ENCODE data around the gene HOXA11.

HOXA11 gene

DNA sequence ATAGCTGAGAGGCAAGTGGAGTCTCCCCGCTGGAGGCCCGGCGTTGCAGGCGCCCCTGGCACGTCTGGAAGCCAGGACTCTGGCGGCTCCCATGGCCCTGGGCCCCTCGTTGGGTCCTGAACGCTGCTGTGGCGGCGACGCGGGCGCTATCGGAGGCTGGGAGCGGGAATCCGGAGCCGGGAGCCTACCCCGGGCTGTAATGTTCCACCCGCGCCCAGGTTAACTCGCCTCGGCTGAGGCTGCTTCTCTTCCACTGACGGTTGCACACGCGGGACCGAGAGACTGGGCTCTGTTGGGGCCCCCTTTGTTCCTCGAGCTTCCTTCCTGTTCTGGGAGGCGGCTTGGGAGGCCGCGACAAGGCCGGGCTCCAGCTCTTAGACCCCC, 40.3 kb downstream of the HOXA11 start:
- TF ChIP-seq CSDC2 (CRISPR knock-in tag; IDR thresholded peaks at IDR 0.05) (no peak), ZNF70 (CRISPR knock-in tag; IDR thresholded peaks at IDR 0.05) (no peak), RARB (CRISPR knock-in tag; IDR thresholded peaks at IDR 0.05) (no peak), ZNF565 (CRISPR knock-in tag; conservative IDR thresholded peaks at IDR 0.05; ENCODE audit: low read depth) (no peak), ZC3H10 (CRISPR knock-in tag; IDR thresholded peaks at IDR 0.05) (no peak), ARNTL (CRISPR knock-in tag; IDR thresholded peaks at IDR 0.05; ENCODE audit: borderline replicate concordance, low read depth) (no peak), ESRRG (CRISPR knock-in tag; IDR thresholded peaks at IDR 0.05) (no peak), SNAI2 (CRISPR knock-in tag; IDR thresholded peaks at IDR 0.05) (no peak), BACH2 (CRISPR knock-in tag; IDR thresholded peaks at IDR 0.05; ENCODE audit: borderline replicate concordance) (no peak), ISL1 (CRISPR knock-in tag; IDR thresholded peaks at IDR 0.05) (no peak), TCF4 (CRISPR knock-in tag; IDR thresholded peaks at IDR 0.05; ENCODE audit: borderline replicate concordance) (no peak), PPARA (CRISPR knock-in tag; IDR thresholded peaks at IDR 0.05; ENCODE audit: borderline replicate concordance) (no peak), ZFP30 (CRISPR knock-in tag; IDR thresholded peaks at IDR 0.05) (no peak), OSR1 (CRISPR knock-in tag; IDR thresholded peaks at IDR 0.05) (no peak), GLIS3 (CRISPR knock-in tag; IDR thresholded peaks at IDR 0.05) (no peak), TOX (CRISPR knock-in tag; IDR thresholded peaks at IDR 0.05; ENCODE audit: borderline replicate concordance) (no peak)
- TF ChIP-seq, protein P1, sequence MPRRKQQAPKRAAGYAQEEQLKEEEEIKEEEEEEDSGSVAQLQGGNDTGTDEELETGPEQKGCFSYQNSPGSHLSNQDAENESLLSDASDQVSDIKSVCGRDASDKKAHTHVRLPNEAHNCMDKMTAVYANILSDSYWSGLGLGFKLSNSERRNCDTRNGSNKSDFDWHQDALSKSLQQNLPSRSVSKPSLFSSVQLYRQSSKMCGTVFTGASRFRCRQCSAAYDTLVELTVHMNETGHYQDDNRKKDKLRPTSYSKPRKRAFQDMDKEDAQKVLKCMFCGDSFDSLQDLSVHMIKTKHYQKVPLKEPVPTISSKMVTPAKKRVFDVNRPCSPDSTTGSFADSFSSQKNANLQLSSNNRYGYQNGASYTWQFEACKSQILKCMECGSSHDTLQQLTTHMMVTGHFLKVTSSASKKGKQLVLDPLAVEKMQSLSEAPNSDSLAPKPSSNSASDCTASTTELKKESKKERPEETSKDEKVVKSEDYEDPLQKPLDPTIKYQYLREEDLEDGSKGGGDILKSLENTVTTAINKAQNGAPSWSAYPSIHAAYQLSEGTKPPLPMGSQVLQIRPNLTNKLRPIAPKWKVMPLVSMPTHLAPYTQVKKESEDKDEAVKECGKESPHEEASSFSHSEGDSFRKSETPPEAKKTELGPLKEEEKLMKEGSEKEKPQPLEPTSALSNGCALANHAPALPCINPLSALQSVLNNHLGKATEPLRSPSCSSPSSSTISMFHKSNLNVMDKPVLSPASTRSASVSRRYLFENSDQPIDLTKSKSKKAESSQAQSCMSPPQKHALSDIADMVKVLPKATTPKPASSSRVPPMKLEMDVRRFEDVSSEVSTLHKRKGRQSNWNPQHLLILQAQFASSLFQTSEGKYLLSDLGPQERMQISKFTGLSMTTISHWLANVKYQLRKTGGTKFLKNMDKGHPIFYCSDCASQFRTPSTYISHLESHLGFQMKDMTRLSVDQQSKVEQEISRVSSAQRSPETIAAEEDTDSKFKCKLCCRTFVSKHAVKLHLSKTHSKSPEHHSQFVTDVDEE (CRISPR knock-in tag; IDR thresholded peaks at IDR 0.05): no peak
- TF ChIP-seq, protein P2, sequence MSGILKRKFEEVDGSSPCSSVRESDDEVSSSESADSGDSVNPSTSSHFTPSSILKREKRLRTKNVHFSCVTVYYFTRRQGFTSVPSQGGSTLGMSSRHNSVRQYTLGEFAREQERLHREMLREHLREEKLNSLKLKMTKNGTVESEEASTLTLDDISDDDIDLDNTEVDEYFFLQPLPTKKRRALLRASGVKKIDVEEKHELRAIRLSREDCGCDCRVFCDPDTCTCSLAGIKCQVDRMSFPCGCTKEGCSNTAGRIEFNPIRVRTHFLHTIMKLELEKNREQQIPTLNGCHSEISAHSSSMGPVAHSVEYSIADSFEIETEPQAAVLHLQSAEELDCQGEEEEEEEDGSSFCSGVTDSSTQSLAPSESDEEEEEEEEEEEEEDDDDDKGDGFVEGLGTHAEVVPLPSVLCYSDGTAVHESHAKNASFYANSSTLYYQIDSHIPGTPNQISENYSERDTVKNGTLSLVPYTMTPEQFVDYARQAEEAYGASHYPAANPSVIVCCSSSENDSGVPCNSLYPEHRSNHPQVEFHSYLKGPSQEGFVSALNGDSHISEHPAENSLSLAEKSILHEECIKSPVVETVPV (CRISPR knock-in tag; IDR thresholded peaks at IDR 0.05): no peak
- no peak for ATAC-seq

DNA sequence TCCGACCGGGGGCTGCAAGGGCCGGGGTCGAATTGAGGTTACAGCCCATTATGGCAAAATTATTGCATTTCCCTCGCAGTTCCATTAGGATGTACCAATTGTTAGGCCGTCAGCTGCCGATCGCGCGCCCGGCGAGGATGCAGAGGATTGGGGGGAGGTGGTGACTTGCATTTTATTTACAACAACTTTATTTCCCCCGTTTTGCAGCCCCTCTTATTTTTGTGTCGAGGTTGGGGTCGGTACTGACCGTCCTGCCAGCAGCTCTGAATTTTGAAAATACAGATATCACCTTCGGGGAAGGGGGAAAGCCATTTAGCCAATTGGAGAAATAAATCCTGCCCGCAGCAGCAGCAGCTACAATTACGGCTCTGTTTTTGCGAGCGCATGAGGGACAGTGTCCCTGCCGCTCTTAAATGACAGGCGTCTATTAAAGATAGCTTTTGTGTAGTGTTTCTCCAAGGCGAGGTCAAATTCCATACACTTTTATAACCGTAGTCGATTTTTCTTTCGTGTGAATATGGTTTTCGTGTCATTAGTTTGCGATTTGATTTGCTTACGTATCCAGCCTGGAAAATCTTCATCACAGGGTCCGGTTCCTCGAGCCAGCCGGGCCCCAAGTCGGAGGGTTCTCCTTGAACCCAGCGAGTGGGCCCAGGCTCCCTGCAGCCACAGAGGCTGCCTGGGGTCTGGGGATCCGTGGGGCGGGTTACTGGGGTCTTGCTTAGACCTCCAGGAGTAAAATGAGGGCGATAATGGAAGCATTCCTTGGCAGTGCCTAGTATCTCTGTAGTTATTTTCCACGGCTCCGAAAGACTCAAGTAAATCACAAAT, 40.9 kb downstream of the HOXA11 start:
- no peak for ATAC-seq
- no peak for TF ChIP-seq ZNF70 (CRISPR knock-in tag; IDR thresholded peaks at IDR 0.05)
- TF ChIP-seq, protein P3, sequence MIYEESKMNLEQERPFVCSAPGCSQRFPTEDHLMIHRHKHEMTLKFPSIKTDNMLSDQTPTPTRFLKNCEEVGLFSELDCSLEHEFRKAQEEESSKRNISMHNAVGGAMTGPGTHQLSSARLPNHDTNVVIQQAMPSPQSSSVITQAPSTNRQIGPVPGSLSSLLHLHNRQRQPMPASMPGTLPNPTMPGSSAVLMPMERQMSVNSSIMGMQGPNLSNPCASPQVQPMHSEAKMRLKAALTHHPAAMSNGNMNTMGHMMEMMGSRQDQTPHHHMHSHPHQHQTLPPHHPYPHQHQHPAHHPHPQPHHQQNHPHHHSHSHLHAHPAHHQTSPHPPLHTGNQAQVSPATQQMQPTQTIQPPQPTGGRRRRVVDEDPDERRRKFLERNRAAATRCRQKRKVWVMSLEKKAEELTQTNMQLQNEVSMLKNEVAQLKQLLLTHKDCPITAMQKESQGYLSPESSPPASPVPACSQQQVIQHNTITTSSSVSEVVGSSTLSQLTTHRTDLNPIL (CRISPR knock-in tag; IDR thresholded peaks at IDR 0.05; ENCODE audit: low read depth): no peak
- TF ChIP-seq, protein P1 (CRISPR knock-in tag; IDR thresholded peaks at IDR 0.05): no peak
- TF ChIP-seq TCF4 (CRISPR knock-in tag; IDR thresholded peaks at IDR 0.05; ENCODE audit: borderline replicate concordance): no peak
- no peak for TF ChIP-seq ZFP3 (CRISPR knock-in tag; IDR thresholded peaks at IDR 0.05)
- TF ChIP-seq, protein P4, sequence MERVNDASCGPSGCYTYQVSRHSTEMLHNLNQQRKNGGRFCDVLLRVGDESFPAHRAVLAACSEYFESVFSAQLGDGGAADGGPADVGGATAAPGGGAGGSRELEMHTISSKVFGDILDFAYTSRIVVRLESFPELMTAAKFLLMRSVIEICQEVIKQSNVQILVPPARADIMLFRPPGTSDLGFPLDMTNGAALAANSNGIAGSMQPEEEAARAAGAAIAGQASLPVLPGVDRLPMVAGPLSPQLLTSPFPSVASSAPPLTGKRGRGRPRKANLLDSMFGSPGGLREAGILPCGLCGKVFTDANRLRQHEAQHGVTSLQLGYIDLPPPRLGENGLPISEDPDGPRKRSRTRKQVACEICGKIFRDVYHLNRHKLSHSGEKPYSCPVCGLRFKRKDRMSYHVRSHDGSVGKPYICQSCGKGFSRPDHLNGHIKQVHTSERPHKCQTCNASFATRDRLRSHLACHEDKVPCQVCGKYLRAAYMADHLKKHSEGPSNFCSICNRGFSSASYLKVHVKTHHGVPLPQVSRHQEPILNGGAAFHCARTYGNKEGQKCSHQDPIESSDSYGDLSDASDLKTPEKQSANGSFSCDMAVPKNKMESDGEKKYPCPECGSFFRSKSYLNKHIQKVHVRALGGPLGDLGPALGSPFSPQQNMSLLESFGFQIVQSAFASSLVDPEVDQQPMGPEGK (CRISPR knock-in tag; IDR thresholded peaks at IDR 0.05; ENCODE audit: borderline replicate concordance): no peak

All from SK-N-SH treated with all-trans-retinoic acid at 6 μM for 48 hours (cell line).